Measurements from ENCODE around the gene SCRN2. TPM values are rescaled to one million over a fixed set of nuclear protein-coding genes. Genes with fewer than 3 reads are reported as not detected.

Gene SCRN2
- total RNA-seq, 1 donor from 2014 or later = 25.4 TPM

DNA sequence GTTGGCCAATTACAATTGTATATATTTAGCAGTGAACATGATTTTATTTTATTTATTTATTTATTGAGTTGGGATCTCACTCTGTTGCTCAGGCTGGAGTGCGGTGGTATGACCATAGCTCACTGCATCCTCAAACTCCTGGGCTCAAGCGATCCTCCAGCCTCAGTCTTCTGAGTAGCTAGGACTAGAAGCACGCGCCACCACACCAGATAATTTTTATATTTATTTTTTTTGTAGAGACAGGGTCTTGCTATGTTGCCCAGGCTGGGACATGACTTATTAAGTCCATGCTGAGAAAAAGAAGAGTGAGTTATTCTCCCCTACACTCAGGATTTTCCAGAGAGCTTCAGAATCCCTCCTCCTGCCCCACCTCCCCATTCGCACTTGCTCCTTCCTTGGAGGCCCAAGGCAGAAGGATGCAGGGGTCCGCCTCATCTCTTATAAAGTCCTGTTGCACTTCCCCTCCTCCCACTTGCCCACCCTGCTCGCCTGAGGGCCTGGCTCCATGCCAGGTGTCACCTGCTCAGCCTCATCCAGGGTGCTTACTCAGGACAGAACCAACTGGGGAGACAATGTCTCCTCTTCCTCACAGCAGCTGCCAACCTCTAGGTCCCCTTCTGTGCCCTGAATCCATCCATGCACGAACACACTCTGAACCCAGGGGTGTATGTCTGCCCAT is 38.8 kb upstream of the SCRN2 start:
- Mint-ChIP-seq H3K27me3 (ENCODE audit: unreplicated experiment) (peaks cover 10% of the 10 kb centered on the region), H3K4me1 (ENCODE audit: unreplicated experiment) (peaks cover 22% of the 10 kb centered on the region), H3K36me3 (ENCODE audit: unreplicated experiment) (no peaks in the 10 kb centered on the region), H3K27ac (ENCODE audit: unreplicated experiment) (no peak overlapping the region), H3K9me3 (ENCODE audit: unreplicated experiment) (no peaks in the 10 kb centered on the region), H3K4me3 (ENCODE audit: unreplicated experiment) (no peak overlapping the region)
- DNase-seq (ENCODE audit: extremely low spot score, unreplicated experiment) = no peak
- TF ChIP-seq, protein P1, sequence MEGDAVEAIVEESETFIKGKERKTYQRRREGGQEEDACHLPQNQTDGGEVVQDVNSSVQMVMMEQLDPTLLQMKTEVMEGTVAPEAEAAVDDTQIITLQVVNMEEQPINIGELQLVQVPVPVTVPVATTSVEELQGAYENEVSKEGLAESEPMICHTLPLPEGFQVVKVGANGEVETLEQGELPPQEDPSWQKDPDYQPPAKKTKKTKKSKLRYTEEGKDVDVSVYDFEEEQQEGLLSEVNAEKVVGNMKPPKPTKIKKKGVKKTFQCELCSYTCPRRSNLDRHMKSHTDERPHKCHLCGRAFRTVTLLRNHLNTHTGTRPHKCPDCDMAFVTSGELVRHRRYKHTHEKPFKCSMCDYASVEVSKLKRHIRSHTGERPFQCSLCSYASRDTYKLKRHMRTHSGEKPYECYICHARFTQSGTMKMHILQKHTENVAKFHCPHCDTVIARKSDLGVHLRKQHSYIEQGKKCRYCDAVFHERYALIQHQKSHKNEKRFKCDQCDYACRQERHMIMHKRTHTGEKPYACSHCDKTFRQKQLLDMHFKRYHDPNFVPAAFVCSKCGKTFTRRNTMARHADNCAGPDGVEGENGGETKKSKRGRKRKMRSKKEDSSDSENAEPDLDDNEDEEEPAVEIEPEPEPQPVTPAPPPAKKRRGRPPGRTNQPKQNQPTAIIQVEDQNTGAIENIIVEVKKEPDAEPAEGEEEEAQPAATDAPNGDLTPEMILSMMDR (IDR thresholded peaks at IDR 0.05) = no peak

DNA sequence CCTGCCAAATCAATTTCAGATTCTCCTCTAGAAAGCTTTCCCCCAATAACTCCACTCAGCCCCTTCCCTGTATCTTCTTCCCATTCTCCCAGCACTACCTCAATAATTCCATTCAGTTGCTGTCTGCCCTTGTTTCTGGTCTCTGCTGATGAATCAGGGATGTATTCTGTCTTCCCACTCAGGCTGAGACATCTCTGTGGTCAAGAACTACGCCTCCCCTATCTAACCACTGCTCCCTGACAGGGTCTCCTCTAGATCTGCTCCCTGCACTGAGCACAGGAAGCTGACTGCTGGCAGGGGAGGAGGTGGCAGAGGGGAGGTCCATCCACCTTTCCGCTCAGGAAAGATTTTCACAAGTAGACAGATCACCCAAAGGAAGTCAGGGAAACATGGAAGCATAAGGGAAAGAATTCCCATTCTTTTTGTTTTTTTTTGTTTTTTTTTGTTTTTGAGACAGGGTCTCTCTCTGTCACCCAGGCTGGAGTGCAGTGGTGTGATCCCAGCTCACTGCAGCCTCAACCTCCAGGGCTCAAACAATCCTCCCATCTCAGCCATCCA is 38.0 kb upstream of the SCRN2 start:
- no peak for DNase-seq (ENCODE audit: extremely low spot score, unreplicated experiment)
- peaks cover 30% of the 10 kb centered on the region for H3K4me1 Mint-ChIP-seq (ENCODE audit: unreplicated experiment)
- H3K36me3 Mint-ChIP-seq (ENCODE audit: unreplicated experiment) = no peaks in the 10 kb centered on the region
- peaks cover 12% of the 10 kb centered on the region for H3K27me3 Mint-ChIP-seq (ENCODE audit: unreplicated experiment)
- no peak overlapping the region for H3K27ac Mint-ChIP-seq (ENCODE audit: unreplicated experiment)
- no peak overlapping the region for H3K4me3 Mint-ChIP-seq (ENCODE audit: unreplicated experiment)
- TF ChIP-seq, protein P1 (IDR thresholded peaks at IDR 0.05) = no peak
- no peaks in the 10 kb centered on the region for H3K9me3 Mint-ChIP-seq (ENCODE audit: unreplicated experiment)

DNA sequence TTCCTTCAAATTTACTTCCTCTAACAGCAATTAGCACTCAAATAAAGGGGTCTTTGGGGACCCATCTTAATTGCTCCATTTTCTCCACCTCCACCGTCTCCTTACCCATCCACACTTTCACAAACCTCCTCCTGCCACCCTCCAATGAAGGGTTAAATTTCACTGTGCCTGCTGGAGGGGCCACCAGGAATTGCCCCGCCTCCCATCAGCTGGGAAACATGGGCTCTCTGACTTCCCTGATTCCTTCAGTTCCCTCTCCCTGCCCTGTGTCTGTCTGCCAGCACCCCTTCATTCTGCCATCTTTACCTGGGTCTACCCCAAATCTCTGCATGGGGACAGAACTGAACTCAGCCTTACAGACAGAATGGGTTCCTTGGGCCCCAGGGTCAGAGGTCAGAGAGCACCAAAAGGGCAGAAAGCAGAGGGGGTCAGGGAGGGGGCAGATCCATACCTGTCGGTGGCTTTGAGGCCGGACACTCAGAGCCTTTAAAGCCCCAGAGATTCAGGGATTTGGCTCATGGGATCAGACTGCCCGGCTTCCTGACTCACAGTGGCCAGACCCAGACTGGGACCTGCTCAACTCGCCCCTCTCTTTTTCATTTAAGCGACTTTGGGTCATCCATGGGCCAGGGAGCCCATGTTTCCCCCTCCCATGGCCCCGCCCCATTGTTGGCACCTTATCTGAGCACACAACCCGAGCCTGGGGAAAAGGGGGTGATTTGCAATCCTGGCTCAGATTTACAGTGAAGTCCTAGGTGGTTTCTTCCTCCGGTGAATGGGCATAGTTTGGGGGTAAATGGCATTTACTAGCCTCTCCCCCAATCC is 37.3 kb upstream of the SCRN2 start:
- TF ChIP-seq, protein P1 (IDR thresholded peaks at IDR 0.05) = no peak
- no peak overlapping the region for H3K27ac Mint-ChIP-seq (ENCODE audit: unreplicated experiment)
- H3K4me1 Mint-ChIP-seq (ENCODE audit: unreplicated experiment) = peaks cover 32% of the 10 kb centered on the region
- peaks cover 16% of the 10 kb centered on the region for H3K27me3 Mint-ChIP-seq (ENCODE audit: unreplicated experiment)
- no peak for DNase-seq (ENCODE audit: extremely low spot score, unreplicated experiment)
- no peaks in the 10 kb centered on the region for H3K36me3 Mint-ChIP-seq (ENCODE audit: unreplicated experiment)
- no peak overlapping the region for H3K4me3 Mint-ChIP-seq (ENCODE audit: unreplicated experiment)
- H3K9me3 Mint-ChIP-seq (ENCODE audit: unreplicated experiment) = no peaks in the 10 kb centered on the region

DNA sequence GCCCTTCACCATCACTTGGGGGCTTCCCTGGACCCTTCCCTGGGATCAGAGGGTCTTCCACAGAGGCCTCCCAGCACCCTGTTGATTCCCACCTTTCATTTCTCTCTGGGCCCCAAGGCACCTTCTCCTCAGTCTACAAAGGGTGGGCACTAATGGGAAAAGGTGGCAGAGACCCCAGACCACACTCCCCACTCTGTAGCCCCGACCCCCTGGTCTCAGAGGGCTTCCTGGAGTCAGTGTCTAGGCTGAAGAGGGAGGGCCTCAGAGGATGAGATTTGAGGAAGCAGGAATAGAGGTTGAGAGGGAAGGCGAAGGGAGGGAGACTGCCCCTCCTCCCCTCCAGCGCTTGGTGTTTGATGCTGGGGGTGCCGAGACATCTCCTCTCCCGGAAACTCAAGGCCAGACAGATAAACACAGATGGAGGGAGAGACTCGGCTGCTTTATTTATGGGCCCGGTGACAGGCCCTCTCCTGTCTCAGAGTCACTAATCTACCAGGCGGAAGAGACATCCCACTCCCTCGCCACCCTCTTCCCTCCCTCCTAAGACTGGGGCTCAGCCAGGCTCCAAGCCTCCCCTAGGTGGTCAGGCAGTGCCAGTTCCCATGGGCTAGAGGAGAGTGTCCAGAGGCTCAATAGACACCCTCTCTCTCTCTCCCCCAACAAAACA is 36.4 kb upstream of the SCRN2 start:
- no peak for DNase-seq (ENCODE audit: extremely low spot score, unreplicated experiment)
- H3K4me1 Mint-ChIP-seq (ENCODE audit: unreplicated experiment) = peaks cover 38% of the 10 kb centered on the region
- no peak overlapping the region for H3K4me3 Mint-ChIP-seq (ENCODE audit: unreplicated experiment)
- H3K9me3 Mint-ChIP-seq (ENCODE audit: unreplicated experiment) = no peaks in the 10 kb centered on the region
- H3K27me3 Mint-ChIP-seq (ENCODE audit: unreplicated experiment) = peaks cover 19% of the 10 kb centered on the region
- no peak overlapping the region for H3K27ac Mint-ChIP-seq (ENCODE audit: unreplicated experiment)
- TF ChIP-seq, protein P1 (IDR thresholded peaks at IDR 0.05) = no peak
- H3K36me3 Mint-ChIP-seq (ENCODE audit: unreplicated experiment) = no peaks in the 10 kb centered on the region

All from osteocyte (in vitro differentiated cells).